Mesenteric fat pad (tissue), 1 donor: ENCODE data around the gene RAMAC. TPM values are rescaled to one million over a fixed set of nuclear protein-coding genes. Genes with fewer than 3 reads are reported as not detected.
"Not testable (repeated sequence)": the region's sequence is repeated elsewhere in the genome, so short reads cannot be mapped to it uniquely, and the experiment has no call there.

Experiments used
- DNase-seq: peaks from one replicate; pipeline ENCODE4 v3.0.0-alpha.2; 2020; ENCODE audit warnings: low spot score
- long read RNA-seq: library from polyadenylated mRNA; unstranded; transcript quantifications from one replicate; pipeline ENCODE4 v2.0.0, GENCODE V29; 2020
- total RNA-seq: library from RNA; stranded (reverse); fragmentation: NEBNext Ultra II Directional; extraction: Animal tissue kit (Norgen Biotek cat#: 25700); gene quantifications from one replicate; pipeline ENCODE4 v1.2.1, GENCODE V29; 2021
- donor health status: DM: yes; HTN: yes; CAD: no.

RAMAC gene
- total RNA-seq, result 14.1 TPM
- long read RNA-seq, transcript RAMAC-201 (4 exons, 1,568 nt), result major isoform, 31 of 35 reads
- long read RNA-seq, partial matches to known transcripts, result 2 of 35 reads
- long read RNA-seq, other reads (novel, unspliced or antisense), result 2 of 35 reads

GRCh38 chr15:82985688-82986441 lies at the start of gene RAMAC:
TSS of gene RAMAC (plus strand) at chr15:82986210. CDS start at chr15:82989019, 2,809 bp downstream.
- DNase-seq, result peak; percentile 95

DNA sequence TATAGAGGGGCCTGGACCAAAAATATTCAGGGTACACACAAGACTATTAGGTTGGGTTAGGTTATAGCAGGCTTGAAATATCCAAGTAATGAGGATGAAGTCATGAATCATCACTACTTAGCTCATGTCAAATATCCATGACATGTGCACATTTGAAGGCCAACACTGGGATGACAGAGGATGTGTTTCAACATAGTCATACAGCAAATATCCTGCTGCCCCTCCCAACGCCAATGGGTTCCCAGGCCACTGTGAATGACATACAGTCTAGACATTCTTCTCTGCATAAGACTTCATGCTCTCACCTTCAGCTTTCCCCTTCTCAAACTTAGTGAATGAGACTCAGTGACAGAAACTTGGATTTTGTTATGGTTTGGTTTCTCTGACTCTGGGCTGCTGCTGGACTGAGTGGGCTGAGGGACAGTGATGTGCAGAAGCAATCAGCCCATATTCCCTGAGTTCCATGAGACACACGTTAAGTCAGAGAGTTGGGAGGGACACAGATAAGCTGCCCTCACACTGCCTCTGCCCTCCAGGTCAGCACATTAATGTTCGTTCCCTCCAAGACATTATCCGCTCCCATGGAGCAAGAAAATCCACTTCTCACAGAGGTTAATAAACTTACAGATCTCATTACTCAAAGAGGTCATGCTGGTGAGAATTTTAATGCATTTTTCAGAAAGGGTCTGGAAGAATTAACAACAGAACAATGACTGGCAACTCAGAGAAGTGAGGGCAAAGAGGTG lies 48.9 kb upstream of the RAMAC start:
- DNase-seq, result no peak

- DNase-seq, result no peak
These were observed 48.3 kb upstream of the RAMAC start for GRCh38 chr15:82937712-82938058.

DNA sequence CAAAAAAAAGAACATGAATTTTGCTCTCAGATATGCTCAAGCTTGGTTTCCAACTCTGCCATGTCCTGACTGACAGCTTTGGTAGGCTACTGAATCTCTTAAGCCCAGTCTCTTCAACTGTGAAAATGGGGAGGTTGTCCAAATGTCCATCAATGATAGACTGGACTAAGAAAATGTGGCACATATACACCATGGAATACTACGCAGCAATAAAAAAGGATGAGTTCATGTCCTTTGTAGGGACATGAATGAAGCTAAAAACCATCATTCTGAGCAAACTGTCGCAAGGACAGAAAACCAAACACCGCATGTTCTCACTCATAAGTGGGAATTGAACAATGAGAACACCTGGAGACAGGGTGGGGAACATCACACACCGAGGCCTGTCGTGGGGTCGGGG lies 46.3 kb upstream of the RAMAC start:
- DNase-seq, result not testable (repeated sequence)

GRCh38 chr15:82942691-82943090 lies 43.3 kb upstream of the RAMAC start:
- DNase-seq, result no peak

DNA sequence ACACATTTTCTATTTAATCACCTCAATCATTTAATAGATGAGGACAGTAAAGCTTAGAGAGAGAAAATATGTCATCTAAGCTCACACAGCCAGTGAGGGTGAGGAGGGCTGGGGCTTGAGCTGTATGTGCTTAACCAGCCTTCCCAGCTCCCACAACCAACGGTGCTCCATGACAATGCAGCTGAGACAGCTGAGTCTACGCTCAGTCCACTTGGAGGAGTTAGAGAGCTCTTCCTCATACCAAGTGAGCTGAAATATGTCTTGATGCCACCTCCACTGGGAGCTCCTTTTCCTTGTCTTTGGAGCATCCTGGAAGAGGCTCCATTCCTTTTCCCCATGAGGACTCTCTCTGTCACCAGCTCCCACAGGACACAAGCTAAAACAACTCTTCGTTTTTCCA lies 42.8 kb upstream of the RAMAC start:
- DNase-seq, result no peak

DNA sequence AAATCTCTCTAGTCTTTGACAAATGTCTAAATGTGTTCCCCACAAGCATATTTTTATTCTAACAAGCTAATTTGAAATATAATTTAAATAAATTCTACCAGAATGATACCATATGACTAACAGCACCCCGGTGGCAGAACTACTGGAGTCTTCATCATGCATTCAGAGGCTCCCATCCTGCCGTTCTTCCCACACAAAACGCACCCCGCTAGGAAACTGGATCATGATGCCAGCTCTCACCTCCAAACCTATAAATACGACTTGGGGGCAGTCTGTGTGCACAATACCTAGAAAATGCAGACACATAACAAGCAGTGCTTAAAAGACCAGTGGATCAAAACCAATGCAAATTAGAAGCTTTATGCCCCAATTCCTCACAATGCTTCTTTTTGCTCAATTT lies 42.0 kb upstream of the RAMAC start:
- no peak for DNase-seq

DNA sequence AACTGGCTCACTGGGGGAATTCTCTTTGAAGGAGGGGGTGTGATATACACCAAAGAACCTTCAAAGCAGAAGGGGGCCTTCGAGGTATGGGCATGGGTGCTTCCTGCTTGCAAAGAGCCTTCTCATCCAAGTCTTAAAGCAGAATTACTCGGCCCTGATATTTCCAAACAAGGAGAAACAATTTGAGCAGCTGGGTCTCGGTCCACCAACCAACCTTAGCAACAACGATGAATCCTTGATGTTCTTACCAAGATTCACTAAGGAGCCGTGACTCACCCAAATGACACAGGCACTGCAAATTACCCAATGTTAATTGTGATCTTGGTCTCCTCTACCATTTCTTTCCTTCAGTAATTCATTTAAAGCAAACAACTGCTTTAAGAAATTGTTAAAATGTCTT lies 41.2 kb upstream of the RAMAC start:
- no peak for DNase-seq

DNA sequence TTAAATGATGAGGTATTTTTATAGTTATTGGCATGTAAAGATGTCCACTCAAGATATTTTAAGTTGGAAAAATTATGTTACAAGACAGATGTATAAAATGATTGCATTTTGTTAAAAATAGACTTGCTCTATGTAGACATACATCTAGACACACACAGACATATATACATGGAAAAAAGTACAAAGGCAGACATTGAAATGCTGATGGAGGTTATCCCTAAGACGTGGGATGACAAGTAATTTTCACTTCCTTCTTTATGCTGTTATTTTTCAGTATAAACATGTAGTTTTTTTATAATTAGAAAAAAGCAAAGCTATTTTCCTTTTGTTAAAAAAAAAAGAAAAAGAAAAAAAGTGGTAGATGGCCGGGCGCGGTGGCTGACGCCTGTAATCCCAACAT lies 40.7 kb upstream of the RAMAC start:
- DNase-seq, result no peak

- DNase-seq, result no peak
These were observed 39.8 kb upstream of the RAMAC start for GRCh38 chr15:82946155-82946701.

- DNase-seq, result no peak
These were observed 35.7 kb upstream of the RAMAC start for GRCh38 chr15:82950295-82950694.

GRCh38 chr15:82950746-82951370 lies 35.2 kb upstream of the RAMAC start:
- no peak for DNase-seq

DNA sequence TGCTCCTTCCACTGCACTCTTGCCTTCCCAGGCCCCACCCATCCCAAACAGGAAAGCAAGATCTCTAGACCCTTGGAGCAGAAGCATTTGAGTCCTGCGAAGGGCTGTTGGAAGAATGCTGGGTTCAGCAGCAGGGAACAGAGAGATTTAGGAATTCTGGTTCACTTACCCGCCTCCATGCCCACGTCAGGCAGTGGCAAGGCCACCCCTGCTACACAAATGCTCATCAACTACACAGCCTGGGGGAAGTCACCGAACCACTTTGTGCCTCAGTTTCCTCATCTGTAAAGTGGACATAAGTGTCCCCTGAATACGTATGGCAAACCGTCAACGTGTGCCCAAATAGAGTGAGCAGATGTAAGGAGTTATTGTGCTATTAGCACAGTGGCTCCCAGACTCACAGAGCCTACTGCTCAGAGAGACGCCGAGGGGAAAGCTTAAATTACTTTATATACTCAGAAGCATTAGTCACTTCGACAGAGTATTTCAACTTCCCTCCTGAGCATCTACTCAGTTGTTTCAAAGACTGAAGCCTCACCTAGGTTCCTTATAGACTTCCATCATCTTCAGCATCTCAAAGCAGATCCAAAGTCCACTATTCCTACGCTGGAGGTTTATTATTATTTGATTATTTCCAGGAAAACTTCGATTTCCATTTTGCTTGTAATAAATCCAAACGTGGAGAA lies 34.4 kb upstream of the RAMAC start:
- DNase-seq, result peak; percentile 1

GRCh38 chr15:82952158-82953081 lies 33.6 kb upstream of the RAMAC start, which contains the start of gene HOMER2:
TSS of gene HOMER2 (minus strand) at chr15:82952720. CDS start at chr15:82952535, 185 bp downstream.
- DNase-seq, result peak; percentile 73

- DNase-seq, result no peak
These were observed 27.4 kb upstream of the RAMAC start for GRCh38 chr15:82958638-82959037.

DNA sequence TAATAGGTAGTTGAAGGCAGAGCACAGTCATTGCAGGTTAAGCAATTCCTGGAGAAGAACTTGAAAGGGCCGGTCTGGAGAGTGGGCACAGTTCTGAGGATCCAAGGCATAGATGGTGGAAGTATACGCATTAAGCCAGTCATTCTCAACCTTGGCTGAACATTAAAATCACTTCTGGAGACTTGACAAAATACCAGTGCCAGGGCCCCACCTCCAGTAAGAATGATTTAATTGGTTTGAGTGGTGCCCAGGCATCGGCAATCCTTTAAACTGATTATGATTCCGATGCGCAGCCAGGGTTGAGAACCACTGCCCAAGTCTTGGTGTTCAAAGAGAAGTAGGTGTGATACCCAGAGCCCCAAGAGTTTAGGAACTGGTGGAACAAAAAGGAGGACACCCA lies 26.6 kb upstream of the RAMAC start:
- no peak for DNase-seq

- DNase-seq, result no peak
These were observed 25.2 kb upstream of the RAMAC start for GRCh38 chr15:82960766-82961165.

DNA sequence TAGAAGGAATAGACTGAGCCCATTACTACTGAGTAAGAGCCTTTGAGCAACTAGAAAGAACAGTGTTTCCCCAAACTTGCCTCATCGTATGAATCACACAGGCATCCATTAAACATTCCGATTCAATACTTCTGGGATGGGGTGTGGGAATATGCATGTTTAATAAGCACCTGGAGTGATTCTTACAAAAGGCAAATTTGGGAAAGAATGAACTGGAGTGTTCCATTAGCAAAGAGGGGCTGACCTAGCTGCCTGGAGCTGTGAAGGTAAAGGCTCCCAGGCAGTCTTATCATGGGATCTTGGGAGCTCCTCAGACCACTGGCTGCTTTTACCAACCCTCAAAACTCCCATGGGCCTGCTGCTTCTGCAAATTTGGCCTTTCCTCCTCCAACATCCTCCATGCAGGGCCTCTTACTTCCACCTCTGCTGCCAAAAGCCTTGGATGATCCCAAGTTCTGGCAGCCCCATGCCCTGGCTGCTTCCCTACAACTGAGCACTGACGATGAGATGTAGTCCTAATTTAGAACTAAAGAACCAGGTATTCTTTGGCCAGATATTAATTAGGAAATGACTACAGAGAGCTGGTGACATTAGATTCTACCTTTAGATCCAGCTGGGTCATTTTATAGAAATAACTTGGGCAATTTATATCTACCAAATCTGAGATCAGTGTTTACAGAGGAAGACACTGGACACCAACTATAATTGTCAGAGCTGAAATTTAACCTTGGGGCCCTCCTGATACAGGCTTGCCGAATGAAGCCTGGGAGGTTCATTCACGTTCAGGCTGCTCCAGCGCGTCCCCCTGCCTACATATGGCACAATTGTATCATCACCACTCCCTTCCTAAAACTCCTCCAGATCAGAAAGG lies 22.3 kb upstream of the RAMAC start:
- no peak for DNase-seq

- DNase-seq, result no peak
These were observed 21.1 kb upstream of the RAMAC start for GRCh38 chr15:82964890-82965289.
